Fibroblast of skin of abdomen (primary cell): Measurements from ENCODE around the gene GRB10.
A peak's percentile ranks its signal among the peaks of the same experiment; 100 is the strongest.
"Not testable (repeated sequence)": the region's sequence is repeated elsewhere in the genome, so short reads cannot be mapped to it uniquely, and the experiment has no call there.

Source experiments
- DNase-seq: peaks from one replicate; pipeline ENCODE4 v3.0.0-alpha.2; 2013

The GRB10 gene

DNA sequence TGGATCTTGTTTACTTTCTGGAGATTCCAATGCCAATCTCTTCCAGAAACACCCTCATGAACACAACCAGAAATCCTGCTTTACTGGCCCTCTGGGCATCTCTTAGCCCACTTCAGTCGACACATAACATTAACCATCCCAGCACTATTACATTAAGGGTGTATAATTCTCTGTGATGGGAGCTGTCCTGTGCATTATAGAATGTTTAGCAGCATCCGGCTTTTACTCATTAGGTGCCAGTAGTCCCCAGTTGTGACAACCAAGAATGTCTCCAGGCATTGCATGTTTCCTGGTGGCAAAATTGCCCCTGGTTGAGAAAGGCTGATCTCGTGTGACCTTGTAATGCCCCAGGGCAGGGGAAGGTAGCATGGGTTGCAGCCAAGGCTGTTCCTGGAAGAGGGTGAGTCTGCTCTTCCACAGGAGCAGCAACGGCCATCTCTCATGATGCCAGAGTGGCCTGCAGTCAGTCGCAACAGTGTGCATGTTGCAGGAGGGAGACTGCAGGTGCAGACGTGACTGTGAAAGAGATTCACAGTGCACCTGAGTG is 214.9 kb downstream of the GRB10 start:
- DNase-seq: no peak

DNA sequence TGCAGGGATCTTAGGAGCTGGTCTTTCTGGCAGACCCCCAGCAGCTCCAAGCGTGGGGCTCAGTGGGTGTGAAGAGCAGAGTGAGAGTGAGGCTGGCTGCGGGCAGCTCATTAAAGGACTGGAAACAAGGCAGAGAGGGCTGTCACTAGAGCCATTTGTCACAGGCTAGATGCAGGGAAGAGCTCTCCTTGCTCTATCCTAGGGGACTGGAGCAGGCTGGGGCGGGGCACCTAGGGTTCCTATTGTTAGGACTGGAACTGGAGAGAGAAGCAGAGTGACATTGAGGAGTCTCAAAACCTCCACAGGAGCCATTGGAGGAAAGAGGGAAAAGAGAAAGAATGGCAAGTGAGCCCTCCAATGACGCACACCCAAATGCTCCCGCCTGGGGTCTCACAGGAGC is 216.7 kb downstream of the GRB10 start:
- DNase-seq: no peak

DNA sequence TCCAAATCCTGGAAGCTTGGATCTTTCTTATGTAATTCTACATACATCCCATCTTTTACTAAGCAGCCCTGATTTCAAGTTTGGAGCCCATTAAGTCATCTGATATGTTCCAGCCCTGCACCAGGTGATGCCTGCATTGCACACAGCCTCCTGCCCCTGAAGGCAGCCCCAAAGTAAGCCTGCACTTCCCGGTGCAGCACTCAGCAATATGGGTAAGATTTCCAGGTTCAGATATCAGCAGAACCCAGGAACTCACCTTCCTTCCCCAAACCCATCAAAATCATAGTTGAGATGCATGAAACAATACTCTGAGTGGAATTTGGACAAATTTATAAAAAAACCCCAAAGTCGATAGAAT is 217.2 kb downstream of the GRB10 start:
- DNase-seq: no peak

DNA sequence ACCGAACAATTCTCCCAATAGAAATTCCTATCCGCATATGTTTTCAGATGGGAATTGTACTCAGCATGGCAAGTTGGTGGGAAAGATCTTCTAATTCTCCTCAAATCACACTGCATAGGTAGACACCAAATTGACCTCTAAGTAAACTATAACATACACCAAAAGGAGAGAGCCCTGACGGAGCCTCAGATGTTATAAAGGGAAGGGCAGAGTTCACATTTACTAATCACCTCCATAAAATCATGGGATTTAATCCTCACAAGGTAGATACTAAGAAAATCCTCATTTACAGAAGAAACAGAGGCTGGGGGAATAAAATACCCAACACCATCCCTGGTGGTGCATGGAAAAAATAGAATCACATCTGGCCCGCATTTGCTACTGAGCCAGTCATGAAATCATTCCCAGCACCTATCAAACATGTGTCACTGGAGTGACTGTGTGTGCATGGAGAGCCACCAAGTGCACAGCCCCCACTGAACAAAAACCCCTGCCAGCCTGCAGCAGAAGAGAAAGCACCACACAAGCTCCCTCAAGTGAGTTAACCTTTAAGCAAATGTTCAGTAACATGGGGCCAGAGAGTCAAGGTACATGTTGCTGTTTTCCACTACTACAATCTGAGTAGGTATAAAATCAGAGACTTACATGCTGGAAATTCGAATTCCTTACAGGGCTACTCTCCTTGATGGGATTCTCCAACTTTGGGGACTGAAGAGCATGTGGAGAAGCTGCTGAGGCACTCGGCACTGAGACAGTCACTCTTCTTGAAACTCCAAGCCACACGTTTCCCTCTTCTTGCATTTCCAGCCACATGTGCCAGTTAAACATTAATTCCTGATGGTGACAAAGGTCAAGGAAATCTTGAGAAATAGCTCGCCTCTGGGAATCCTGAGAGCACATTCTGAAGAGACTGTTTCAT is 217.8 kb downstream of the GRB10 start, which contains the start of gene DDC:
TSS of gene DDC (minus strand) at position 766 of the 919 bp plus-strand sequence. CDS start 21,320 bp downstream, outside the sequence.
- DNase-seq: no peak

DNA sequence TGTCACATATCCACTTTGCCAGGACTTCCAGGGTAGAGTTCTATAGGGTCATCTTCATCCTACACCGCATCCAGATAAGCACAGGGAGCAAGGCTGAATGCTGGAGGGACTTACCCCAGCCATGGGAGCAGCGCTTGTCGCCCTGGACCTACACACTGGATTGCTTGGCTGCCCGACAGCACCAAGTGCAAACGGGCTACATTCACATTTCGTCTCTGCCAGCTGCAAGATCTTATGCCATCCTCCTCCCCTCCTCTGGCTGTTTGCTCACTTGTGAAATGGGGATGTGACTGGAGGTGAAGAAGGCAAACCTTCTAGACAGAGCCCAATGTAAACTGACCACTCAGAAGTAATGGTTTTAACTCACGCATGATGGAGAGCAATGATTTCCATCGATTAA is 218.5 kb downstream of the GRB10 start:
- no peak for DNase-seq

DNA sequence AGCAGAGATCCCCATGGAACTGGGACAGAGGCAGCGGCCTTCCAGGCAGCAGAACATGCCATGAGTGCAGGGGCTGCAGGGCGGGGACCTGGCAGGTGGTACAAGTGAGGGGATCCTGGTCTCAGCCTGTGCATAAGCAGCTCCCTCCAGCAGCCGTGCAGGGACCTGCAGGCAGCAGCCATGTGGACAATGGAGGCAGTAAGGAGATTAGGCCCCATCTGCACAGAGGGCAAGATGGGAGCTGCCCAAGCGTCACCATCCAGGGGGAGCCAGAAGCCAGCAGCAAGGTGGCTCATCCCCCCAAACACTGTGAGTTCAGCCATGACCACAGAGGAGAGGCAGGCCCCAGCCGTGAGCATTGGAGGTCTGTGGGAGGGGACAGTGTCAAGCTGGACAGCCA is 220.6 kb downstream of the GRB10 start:
- DNase-seq: no peak

DNA sequence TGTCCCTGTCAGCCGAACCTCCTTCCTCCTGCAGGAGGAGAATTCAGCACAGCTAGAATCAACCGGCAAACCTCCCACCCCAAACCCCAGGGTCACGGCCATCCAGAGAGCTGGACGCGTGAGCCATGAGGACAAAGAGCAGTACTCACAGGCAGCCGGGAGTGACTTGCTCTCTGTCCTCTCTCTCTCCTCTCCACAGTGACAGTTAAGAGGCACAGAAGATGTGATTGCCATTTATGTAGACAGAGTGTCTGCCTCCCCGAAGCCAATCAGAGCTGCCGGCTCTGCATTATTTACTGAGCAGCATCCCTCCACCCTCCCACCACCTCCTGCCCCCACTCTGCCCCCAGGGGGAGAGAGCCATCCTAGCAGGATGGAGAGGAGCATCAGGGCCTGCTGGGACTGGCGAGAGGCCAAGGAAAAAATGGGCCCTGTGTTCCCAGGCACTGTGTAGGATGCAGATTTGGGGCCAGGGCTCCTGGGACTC is 221.8 kb downstream of the GRB10 start:
- DNase-seq: no peak

DNA sequence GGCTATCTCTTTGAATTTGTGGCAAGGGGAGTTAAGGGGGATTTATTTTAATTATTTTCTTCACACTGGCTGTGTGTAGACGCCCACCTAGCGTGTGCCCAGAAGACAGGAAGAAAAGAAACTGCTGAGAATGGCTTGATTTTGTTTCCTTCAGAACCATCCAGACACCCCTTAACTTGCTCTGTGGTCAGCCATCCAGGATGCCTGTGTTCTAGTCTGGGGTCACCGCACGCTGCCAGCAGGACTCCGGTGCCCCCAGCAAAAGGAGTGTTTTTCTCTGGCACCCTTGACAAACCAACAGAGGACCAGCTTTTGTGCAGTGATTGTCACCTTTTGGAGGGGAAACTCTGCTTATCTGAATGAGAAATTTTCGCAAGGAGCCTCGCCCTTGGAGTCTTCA is 222.8 kb downstream of the GRB10 start:
- DNase-seq: no peak

DNA sequence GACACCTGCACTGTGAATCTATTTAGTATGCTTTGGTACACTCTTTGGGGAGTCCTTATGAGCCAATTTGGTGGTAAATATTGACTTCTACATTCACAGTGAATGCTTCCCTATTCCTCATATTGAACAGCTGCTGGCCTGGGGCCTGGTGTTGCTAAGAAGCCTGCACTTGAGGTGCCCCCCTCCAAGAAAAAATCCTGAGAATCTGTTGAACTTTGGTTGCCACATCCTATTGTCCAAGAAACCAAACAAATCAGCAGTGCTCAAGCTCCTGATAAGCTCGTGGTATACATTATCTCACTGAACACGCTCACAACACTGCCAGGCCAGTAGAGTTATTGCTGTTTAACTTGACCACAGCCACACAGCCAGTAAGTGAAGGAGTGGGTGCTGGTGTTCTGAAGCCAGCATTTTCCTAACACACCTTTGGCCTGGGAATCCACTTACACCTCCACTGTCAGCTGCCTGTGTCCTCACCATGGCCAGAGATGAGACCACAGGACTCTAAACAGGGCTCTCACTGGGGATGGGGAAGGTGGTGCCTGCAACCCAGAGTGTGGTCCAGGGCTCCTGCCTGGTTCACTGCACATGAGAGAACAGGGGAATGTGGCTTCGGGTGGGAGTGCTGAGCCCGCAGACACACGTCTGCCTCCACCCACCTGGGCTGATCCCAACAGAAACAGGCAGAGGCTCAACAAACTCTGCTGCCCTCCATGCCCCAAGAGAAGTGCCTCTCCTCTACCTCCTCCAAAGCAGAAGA is 224.2 kb downstream of the GRB10 start:
- DNase-seq: no peak

DNA sequence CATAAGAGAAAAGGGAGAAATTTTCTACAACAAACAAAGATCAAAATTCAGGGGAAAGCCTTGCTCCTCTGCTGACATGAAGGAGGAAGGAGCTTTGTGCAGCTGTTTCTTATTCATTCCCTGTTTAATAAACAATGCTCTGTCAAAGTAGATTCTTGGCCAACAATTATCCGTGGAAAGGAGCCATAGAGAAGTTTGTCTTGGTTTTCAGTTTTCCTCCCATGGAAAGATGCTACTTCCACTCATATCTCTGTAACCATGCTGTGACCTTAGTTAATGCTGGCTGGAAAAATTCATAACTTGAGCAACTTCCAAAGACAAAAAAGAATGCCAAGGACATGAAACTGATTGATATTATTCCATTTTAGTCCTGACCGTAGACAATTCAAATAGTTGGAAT is 225.6 kb downstream of the GRB10 start:
- DNase-seq: no peak

DNA sequence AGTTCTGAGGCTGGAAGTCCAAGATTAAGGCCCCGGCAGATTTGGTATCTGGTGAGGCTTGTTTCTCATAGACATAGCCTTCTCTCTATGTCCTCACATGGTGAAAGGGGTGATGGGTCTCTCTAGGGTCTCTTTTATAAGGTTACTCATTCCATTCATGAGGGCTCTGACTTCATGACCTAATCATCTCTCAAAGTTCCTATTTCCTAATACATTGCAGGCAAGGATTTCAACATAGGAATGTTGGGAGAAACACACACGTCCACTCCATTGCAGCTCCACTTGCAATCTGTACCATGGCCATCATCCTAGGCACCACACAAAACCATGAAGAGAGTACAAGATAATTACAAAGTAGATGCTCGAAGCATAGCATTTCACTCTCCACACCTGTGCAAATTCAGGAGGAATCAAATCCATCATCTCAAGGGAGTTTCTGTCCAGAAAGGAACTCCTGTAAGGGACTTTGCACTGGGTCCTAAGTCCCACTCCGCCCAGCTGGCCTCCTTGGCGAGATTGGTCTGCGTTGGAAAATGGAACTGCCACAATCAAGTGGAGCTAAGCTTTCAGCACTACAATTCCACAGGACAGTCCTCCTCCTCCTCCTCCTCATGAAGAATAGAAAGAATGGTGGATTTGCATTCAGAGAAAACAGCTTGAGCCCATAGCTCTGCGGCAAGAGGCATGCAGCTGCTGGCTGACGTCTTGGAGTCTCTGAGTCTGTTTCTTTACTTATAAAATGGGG is 226.3 kb downstream of the GRB10 start:
- DNase-seq: no peak

DNA sequence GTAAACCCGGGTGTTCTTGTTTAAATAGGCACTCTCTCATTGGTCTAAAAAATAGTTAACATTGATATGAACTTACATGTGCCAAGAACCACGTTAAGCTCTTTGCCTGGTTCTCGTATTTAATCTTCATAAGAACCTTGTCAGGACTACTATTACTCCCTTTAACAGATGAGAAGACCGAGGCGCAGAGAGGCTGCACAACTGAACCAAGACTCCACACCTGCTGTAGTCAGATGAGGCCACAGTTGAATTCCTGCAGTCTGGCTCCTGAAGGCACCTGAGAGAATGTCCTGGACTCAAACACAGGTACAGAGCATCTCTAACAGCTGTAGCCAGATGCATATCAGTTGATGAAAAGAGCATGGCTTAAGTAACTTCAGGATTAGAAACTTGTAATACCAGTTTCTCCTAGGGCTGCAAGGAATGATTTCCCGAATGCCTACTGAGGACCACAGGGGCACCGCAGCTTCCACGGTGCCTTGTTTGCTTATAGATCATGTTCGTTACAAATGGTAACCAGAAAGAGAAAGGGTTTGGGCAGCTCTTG is 227.0 kb downstream of the GRB10 start:
- no peak for DNase-seq

DNA sequence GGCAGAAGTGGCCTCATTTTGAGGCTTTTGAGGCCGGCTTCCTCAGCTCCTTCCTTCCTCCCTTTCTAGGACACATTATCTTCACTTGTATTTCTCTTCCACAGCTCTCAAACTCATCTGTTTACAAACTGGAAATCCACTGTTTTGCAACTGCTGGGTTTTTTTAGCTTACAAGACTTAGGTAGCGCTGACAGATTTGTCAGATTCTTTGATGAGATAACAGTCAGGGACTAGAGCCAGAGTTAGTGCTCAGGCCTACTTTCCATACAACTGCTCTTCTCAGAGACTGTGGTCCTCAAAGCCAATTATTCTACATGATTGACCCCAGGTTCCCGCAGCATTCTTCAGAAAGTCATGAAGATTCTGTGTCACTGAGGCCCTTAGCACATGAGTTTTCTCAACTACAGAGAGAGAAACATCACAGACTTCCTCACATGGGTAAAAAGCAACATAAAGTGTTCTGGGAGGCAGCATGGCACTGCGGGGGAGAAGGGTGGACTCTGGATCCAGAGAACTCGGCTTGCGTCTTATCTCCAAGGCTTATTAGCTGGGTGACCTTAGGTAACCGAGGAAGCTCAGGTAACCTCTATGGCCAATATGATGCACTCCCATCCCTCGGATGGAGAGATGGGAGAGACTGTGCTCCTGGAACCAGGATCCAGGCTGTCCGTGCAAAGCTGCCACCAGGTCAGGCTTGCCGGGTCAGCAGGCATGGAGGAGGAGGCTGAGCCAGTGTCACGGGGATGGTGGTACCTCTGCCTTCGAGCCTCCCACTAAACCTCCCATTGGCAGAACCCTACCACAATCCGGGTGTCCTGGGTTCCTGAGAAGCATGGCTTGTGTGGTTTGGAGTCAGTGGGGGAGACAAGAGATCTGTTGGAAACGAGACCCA is 228.0 kb downstream of the GRB10 start:
- DNase-seq: no peak

DNA sequence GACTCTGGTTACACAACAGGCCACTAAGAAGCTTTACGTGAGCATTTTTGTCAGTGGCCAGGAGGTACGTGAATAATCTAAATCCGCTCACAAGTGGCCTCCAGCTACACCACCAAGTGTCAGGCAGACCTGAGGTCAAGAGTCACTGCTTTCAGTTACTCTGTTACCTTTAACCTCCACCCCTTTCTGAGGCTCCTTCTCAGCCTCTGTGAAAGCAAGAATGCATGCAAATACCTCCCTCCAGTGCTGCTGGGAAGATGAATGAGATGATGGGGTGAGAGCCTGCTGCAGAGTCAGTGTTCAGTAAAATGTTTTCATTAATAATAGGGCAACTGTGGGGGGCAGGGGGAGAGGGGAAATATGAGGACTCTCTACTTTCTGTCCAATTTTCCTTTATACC is 228.7 kb downstream of the GRB10 start:
- no peak for DNase-seq

DNA sequence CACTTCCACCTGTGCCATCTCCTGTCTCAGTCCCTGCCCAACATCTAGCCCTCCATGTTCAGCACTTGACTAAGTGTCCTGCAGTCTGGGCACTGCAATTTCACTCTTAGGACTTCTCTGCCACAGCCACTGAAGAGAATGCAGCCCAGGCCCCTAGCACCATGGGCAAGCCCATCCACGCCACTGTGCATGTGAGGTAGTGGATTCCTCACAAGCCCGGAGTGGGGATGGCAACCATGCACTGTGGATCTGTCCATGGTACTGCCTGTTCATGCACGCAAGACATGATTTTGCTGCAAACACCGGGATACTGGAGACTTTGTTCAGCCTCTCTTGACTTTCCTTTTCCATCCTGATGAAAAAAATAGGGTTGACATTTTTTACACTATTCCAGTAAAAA is 229.8 kb downstream of the GRB10 start:
- DNase-seq: peak; percentile 31

DNA sequence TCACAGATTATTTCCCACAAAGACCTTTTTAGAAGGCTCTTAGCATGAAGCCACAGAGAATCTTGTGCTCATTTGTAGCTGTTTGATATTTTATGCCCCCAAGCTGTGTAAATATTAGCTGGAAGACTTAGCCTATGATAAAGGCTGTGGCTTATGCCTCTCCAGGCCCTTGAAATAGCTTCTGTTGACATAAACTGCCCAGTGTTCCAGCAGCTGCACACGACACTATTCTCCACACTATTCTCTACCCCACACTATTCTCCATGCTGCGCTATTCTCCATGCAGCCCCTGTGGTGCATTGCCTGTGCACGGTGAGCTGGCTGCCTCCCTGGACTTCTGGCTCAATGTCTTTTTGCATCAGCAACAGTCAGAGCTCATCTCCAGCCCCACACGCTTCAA is 230.6 kb downstream of the GRB10 start:
- no peak for DNase-seq

DNA sequence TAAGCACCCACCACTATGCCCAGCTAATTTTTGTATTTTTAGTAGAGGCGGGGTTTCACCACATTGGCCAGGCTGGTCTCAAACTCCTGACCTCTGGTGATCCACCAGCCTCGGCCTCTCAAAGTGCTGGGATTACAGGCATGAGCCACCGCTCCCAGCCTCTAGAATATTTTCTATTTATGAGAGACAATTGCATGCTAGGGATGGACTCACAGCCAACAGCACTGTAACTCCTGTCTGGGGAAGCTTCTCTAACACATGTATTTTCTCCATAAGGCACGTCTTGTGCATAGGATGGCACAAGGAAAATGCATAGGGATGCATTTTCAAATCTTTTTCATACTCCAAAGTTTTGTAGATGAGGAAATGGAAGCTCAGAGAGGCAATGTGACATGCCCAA is 237.1 kb downstream of the GRB10 start:
- DNase-seq: not testable (repeated sequence)

DNA sequence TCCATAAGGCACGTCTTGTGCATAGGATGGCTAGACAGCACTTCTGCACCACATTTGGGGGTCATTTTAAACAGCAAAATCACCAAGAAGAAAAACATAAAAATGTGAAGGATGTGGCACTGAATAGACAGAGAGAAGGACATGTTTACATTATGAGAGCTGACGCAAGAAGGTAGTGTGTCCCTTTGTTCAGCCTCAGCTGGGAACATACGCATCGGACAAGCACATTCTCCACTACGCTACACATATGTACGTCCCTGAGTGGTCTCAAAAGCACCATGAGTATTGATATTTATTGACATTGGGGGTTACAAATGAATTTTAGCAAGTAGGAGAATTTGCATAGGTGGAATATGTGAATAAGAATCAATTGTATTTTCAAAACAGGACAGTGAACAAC is 237.7 kb downstream of the GRB10 start:
- DNase-seq: no peak

DNA sequence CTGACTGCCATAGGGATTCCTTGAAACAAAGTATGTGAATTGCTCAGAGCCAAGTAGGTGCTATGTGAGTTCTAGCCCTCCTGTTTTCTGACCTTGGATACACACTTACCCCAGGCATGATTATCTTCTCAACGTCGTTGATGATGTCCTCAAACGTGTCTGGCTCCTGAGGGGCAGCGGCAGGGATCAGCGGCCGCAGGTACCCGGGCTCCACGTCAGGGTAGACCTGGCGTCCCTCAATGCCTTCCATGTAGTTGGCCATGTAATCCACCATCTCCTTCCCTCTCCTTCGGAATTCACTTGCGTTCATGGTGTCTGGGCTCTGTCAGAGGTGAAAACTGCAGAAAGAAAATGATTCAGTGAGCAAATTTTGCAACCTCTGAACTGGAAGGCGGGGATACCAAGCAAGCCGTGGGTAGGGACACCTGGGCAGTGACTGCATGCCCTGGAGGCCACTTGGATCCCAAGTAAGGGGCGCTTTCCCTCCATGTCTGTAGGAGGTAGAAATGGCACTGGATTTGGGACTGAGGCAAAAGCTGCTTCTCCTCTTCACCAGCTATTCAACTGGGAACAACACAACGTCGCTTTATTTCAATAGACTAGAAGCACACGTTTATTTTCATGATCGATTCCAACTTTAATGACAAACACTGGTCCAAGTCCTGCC is 238.8 kb downstream of the GRB10 start:
- no peak for DNase-seq

DNA sequence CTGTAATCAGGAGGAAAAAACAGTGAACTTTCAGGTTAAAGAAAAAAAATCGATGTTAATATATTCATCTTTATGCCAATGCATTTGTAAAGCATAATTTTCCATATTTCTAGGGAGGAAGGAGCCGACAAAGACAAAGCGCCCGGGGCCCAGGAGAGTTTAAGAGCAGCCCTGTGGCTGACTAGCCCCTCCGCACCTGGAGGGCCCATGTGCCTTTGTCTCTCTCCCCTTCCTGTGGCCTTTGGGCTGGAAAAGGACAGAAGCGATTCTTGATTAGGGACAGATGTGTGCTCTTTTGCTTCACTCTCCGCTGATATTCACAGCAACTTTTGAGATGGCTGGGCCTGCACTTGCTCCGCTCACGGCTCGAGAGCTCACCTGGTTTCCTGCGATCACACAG is 240.6 kb downstream of the GRB10 start:
- DNase-seq: no peak
